ENCODE data around the gene PSMB4. TPM values are rescaled to one million over a fixed set of nuclear protein-coding genes. Genes with fewer than 3 reads are reported as not detected.
"Not testable (repeated sequence)": the region's sequence is repeated elsewhere in the genome, so short reads cannot be mapped to it uniquely, and the experiment has no call there.

PSMB4 gene
- total RNA-seq, 3 donors from 2014 or later, result 641 to 690 (median 678) TPM

DNA sequence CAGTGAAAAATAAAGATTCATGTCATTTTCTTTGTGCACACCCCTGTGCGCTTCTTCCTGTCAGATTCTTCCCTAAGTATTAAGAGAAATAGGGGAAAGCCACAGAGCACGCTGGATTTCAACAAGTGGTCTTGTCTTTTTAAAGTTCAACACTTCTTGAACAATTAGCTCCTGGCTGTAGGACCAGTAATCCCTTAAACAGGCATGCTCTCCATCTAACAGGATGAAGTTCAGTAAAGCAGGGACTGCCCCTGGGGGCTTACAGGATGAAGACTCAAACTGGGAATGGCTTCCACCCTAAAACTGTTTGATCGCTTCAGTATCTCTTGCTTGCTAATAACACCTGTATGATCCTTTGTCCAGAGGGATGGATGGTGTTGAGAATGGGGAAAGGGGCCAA, 4.2 kb downstream of the PSMB4 start:
- no peak overlapping the region for H3K4me3 Mint-ChIP-seq
- peaks cover 27% of the 10 kb centered on the region for H3K4me1 Mint-ChIP-seq (ENCODE audit: low read depth)

DNA sequence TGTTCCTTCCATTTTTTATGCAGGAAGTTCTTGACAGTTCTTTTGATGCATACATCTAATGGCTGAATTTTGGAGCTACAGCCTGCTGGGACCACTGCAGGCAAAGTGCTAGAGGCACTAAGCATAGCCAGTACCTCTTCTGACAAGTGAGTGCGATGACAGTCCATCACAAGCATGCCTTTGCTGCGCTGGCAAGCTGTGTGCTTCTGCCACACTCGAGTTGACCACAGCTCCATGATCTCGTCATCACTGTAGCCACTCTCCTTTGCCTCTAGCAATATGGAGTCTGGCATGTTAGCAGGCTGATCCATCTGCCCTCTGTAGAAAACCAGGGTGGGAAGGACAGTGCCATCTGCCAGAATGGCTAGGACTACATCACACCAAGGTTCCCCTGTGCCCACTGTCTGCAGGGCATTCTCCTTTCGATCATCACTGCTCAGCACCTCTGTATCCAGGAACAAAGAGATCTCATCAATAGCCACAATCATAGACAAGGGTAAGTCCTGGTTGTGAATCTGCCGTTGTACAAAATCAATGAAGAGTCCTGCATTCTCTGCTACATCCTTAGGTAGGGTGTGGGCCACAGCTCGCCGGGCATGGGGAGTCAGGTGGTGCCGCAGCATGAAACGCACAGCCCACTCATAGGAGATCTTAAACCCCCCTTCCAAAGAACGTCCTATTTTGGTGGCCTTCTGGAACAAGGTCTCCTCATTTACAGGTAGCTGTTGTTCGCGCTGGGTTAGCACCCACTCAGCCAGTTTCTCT, 6.0 kb downstream of the PSMB4 start:
- Mint-ChIP-seq H3K4me3 (no peak overlapping the region), H3K4me1 (ENCODE audit: low read depth) (peaks cover 18% of the 10 kb centered on the region), H3K36me3 (ENCODE audit: insufficient read depth) (peaks cover 51% of the 10 kb centered on the region), H3K9me3 (no peaks in the 10 kb centered on the region), H3K27me3 (ENCODE audit: low read depth) (no peaks in the 10 kb centered on the region)
- DNase-seq (no peak), ATAC-seq (no peak)

More for the DNA sequence above, 4.2 kb downstream of the PSMB4 start:
- no peaks in the 10 kb centered on the region for H3K27me3 Mint-ChIP-seq (ENCODE audit: low read depth)
- H3K36me3 Mint-ChIP-seq (ENCODE audit: insufficient read depth), result peaks cover 48% of the 10 kb centered on the region
- no peaks in the 10 kb centered on the region for H3K9me3 Mint-ChIP-seq
- ATAC-seq (no peak), DNase-seq (no peak)

DNA sequence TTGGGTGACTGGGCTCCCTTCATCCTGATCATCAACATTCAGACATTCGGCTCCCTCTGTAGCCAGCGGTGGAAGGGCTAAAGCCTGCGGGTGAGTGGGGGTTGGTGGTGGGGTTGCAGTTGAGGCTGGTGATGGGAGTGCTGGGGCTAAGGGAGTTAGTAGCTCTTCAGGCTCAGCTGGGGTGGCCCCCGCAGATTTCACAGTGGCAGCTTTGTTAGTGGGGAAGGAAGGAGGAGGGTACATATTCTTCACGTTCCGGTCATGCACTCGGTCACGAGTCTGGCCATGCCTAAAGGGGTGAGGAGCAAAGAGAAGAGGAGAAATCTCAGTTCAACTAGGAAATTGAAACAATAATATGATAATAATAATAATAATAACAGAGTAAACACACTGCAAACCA, 6.8 kb downstream of the PSMB4 start:
- Mint-ChIP-seq H3K27me3 (ENCODE audit: low read depth) (no peaks in the 10 kb centered on the region), H3K9me3 (no peaks in the 10 kb centered on the region), H3K4me1 (ENCODE audit: low read depth) (peaks cover 10% of the 10 kb centered on the region), H3K4me3 (no peak overlapping the region), H3K36me3 (ENCODE audit: insufficient read depth) (peaks cover 51% of the 10 kb centered on the region)
- DNase-seq (no peak), ATAC-seq (no peak)

DNA sequence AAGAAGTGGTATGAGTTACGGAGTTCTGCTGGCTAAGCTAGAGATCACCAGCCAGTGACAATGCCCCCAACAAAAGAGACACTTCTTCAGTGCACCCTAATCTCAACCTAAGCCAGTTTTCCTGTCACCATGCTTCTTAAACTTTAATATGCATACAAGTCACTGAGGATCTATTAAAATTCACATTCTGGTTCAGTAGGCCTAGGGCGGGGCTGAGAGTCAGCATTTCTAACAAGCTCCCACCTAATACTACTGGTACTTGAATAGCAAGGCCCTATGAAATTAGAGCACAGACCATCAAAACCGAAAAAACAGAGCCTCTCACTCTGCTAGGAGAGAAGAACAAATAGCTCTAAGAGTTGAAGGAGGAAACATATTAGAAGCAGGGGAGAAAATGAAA, 7.9 kb downstream of the PSMB4 start:
- DNase-seq, result no peak
- Mint-ChIP-seq H3K27me3 (ENCODE audit: low read depth) (no peaks in the 10 kb centered on the region), H3K4me1 (ENCODE audit: low read depth) (peaks cover 3% of the 10 kb centered on the region), H3K36me3 (ENCODE audit: insufficient read depth) (peaks cover 52% of the 10 kb centered on the region), H3K4me3 (no peak overlapping the region), H3K9me3 (no peaks in the 10 kb centered on the region)
- ATAC-seq, result no peak

DNA sequence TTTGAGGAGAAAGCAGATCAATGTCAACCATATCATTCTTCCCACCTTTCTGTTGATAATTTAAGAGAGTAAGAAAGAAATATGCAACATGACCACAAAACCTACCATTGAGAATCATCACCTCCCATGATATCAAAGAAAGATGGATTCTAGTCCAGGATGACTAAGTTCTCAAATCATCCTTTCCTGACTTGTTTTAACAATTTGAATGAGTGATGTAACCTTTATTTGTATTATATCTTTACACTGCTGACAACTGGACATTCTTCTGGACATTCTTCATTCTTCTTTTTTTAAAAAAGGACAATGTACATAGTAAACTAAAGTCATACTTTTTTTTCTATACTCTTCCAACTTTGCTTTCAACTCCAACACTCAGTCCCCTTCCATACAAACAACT, 9.5 kb downstream of the PSMB4 start:
- no peak overlapping the region for H3K4me3 Mint-ChIP-seq
- H3K36me3 Mint-ChIP-seq (ENCODE audit: insufficient read depth), result peaks cover 46% of the 10 kb centered on the region
- no peaks in the 10 kb centered on the region for H3K4me1 Mint-ChIP-seq (ENCODE audit: low read depth)
- ATAC-seq (no peak), DNase-seq (no peak)
- H3K27me3 Mint-ChIP-seq (ENCODE audit: low read depth), result no peaks in the 10 kb centered on the region
- no peaks in the 10 kb centered on the region for H3K9me3 Mint-ChIP-seq

DNA sequence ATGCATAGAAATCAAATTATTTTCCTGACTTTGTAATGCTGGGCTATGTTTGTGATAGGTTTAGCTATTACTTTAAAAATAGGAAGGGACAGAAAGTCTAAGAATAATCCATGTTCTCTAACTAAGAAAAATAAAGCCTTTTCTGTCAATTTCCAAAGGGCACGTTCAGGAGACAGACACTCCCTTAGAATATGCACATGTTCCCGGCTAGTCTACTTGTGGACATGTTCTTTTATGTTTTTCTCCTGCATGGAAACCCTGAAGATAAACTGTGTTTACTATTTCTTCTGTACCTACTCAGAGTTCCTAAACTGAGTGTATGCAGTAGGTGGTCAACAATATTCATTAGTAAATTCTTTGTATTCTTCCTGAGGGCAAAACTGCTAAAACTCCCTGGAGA, 12.5 kb downstream of the PSMB4 start:
- H3K27me3 Mint-ChIP-seq (ENCODE audit: low read depth), result no peaks in the 10 kb centered on the region
- no peak for ATAC-seq
- no peaks in the 10 kb centered on the region for H3K9me3 Mint-ChIP-seq
- H3K4me3 Mint-ChIP-seq, result no peak overlapping the region
- no peak for DNase-seq
- peaks cover 38% of the 10 kb centered on the region for H3K36me3 Mint-ChIP-seq (ENCODE audit: insufficient read depth)
- no peaks in the 10 kb centered on the region for H3K4me1 Mint-ChIP-seq (ENCODE audit: low read depth)

DNA sequence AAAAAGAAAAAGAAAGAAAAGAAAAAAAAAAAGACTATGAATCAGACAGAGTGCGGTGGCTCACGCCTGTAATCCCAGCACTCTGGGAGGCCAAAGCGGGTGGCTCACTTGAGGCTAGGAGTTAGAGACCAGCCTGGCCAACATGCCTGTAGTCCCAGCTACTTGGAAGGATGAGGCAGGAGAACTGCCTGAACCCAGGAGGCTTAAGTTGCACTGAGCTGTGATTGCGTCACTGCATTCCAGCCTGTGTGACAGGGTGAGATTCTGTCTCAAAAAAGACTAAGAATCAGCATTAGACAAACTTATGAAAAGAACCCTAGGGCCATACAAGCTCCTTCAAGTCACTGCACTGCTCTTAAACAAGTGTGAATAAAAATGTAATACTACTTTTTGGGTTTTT, 16.9 kb downstream of the PSMB4 start:
- no peaks in the 10 kb centered on the region for H3K9me3 Mint-ChIP-seq
- no peaks in the 10 kb centered on the region for H3K4me1 Mint-ChIP-seq (ENCODE audit: low read depth)
- no peak for DNase-seq
- H3K36me3 Mint-ChIP-seq (ENCODE audit: insufficient read depth), result peaks cover 22% of the 10 kb centered on the region
- H3K27me3 Mint-ChIP-seq (ENCODE audit: low read depth), result no peaks in the 10 kb centered on the region
- no peak overlapping the region for H3K4me3 Mint-ChIP-seq
- no peak for ATAC-seq

DNA sequence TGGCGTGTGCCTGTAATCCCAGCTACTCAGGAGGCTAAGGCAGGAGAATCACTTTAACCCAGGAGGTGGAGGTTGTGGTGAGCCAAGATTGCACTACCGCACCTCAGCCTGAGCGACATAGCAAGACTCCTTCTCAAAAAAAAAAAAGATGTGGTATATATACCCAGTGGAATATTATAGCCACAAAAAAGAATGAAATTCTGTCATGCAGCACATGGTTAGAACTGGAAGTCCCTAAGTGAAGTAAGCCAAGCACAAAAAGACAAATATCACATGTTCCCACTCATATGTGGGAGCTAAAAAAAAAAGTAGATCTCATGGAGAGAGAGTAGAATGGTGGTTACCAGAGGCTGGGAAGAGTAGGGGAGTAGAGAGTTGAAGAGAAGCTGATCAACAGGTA, 18.7 kb downstream of the PSMB4 start:
- Mint-ChIP-seq H3K4me1 (ENCODE audit: low read depth) (no peaks in the 10 kb centered on the region), H3K9me3 (no peaks in the 10 kb centered on the region), H3K4me3 (no peak overlapping the region), H3K36me3 (ENCODE audit: insufficient read depth) (peaks cover 17% of the 10 kb centered on the region), H3K27me3 (ENCODE audit: low read depth) (no peaks in the 10 kb centered on the region)
- no peak for DNase-seq
- no peak for ATAC-seq

DNA sequence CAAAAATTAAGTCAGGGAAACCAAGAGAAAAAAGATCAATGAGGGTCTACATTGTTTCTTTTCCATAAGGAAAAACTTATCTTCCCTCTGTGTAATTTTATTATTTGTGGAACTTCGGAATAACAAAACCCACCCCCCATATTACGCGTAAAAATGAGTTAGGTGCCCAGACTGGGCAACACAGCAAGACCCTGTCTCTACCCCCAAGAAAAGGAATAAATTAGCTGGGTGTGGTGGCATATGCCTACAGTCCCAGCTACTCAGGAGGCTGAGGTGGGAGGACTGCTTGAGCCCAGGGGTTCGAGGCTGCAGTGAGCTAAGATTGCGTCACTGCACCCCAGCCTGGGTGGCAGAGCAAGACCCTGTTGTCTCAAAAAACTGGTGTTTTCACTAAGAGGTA, 20.4 kb downstream of the PSMB4 start:
- Mint-ChIP-seq H3K36me3 (ENCODE audit: insufficient read depth) (peaks cover 32% of the 10 kb centered on the region), H3K4me3 (no peak overlapping the region), H3K9me3 (no peaks in the 10 kb centered on the region), H3K4me1 (ENCODE audit: low read depth) (no peaks in the 10 kb centered on the region), H3K27me3 (ENCODE audit: low read depth) (no peaks in the 10 kb centered on the region)
- DNase-seq (no peak), ATAC-seq (no peak)

DNA sequence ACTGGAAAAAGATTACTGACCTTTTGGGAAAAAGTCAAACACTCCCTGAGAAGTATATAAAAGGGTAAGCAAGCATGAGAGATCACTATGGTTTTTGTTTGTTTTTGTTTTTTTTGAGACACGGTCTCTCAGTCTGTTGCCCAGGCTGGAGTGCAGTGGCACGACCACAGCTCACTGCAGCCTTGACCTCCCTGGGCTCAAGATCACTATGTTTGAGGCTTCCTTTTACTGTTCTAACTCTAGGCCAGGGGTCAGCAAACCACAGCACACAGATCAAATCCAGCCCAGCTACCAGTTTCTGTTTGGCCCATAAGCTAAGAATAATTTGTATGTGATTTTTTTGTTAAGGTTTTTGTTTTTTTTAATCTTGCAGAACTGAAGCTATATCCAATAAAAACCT, 25.7 kb downstream of the PSMB4 start:
- DNase-seq, result no peak
- Mint-ChIP-seq H3K36me3 (ENCODE audit: insufficient read depth) (peaks cover 51% of the 10 kb centered on the region), H3K27me3 (ENCODE audit: low read depth) (no peaks in the 10 kb centered on the region), H3K4me3 (no peak overlapping the region), H3K9me3 (no peaks in the 10 kb centered on the region), H3K4me1 (ENCODE audit: low read depth) (no peaks in the 10 kb centered on the region)
- ATAC-seq, result no peak

DNA sequence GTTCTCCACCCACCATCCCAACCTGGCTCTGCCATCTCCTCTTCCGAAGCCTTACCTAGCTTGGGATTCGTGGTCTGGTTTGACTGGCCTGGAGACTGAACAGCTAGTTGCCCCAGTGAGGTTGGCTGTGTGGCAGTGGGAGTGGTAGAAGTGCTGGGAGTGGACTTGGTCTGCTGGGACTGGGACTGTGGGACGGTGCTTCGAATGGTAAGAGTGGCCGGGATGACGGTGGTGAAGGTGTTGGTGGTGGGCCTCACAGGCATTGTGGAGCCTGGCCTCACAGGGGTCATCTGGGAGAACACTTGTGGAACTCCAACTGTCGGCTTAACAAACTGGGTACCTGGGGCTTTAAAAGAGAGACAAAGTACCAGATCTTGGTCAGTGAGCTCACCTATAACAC, 28.7 kb downstream of the PSMB4 start:
- no peak overlapping the region for H3K4me3 Mint-ChIP-seq
- H3K9me3 Mint-ChIP-seq, result no peaks in the 10 kb centered on the region
- no peak for DNase-seq
- no peaks in the 10 kb centered on the region for H3K27me3 Mint-ChIP-seq (ENCODE audit: low read depth)
- no peak for ATAC-seq
- H3K36me3 Mint-ChIP-seq (ENCODE audit: insufficient read depth), result peaks cover 47% of the 10 kb centered on the region
- peaks cover 4% of the 10 kb centered on the region for H3K4me1 Mint-ChIP-seq (ENCODE audit: low read depth)

DNA sequence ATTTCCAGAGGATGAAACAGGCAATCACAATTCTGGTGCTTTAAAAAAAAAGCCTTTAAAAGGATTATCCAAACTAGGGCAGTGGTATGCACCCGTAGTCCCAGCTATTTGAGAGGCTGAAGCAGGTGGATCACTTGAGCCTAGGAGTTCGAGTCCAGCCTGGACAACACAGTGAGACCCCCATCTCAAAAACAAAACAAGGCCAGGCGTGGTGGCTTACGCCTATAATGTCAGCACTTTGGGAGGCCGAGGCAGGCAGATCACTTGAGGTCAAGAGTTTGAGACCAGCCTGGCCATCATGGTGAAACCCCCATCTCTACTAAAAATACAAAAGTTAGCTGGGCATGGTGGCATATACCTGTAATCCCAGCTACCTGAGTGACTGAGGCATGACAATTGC, 34.5 kb downstream of the PSMB4 start:
- not testable (repeated sequence) for DNase-seq; H3K27me3 Mint-ChIP-seq (ENCODE audit: low read depth); ATAC-seq; H3K9me3 Mint-ChIP-seq; H3K4me3 Mint-ChIP-seq
- Mint-ChIP-seq H3K36me3 (ENCODE audit: insufficient read depth) (peaks cover 13% of the 10 kb centered on the region), H3K4me1 (ENCODE audit: low read depth) (peaks cover 24% of the 10 kb centered on the region)

DNA sequence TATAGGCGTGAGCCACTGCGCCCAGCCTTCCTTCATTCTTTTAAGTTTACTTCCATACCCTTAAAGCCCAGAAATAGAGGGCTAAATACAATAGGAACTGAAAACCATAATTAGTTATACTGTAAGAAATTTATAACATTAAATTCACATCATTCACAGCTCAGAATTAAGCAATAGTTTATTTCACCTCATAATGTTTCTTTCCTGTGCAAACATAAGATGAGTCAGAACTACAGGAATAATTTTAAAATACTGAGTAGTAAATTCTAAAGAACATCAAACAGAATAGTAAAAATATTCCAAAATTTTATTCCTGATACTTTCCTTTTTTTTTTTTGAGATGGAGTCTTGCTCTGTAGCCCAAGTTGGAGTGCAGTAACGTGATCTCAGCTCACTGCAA, 35.8 kb downstream of the PSMB4 start:
- H3K4me3 Mint-ChIP-seq, result no peak overlapping the region
- DNase-seq, result no peak
- peaks cover 34% of the 10 kb centered on the region for H3K4me1 Mint-ChIP-seq (ENCODE audit: low read depth)
- peaks cover 10% of the 10 kb centered on the region for H3K36me3 Mint-ChIP-seq (ENCODE audit: insufficient read depth)
- no peaks in the 10 kb centered on the region for H3K9me3 Mint-ChIP-seq
- H3K27me3 Mint-ChIP-seq (ENCODE audit: low read depth), result no peaks in the 10 kb centered on the region
- ATAC-seq, result no peak

DNA sequence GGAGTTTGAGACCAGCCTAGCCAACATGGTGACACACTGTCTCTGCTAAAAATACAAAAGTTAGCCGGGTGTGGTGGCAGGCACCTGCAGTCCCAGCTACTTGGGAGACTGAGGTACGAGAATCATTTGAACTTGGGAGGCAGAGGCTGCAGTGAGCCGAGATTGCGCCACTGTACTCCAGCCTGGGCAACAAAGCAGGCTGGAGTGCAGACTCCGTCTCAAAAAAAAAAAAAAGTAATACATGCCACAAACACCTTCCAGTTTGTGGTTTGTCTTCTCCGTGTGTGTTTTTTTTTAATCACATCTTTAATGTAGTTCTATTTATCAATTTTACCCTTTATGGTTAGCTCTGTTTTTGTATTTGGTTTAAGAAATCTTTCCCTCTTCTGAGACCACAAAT, 37.6 kb downstream of the PSMB4 start:
- no peaks in the 10 kb centered on the region for H3K27me3 Mint-ChIP-seq (ENCODE audit: low read depth)
- H3K9me3 Mint-ChIP-seq, result no peaks in the 10 kb centered on the region
- ATAC-seq (no peak), DNase-seq (no peak)
- H3K4me1 Mint-ChIP-seq (ENCODE audit: low read depth), result peaks cover 43% of the 10 kb centered on the region
- H3K4me3 Mint-ChIP-seq, result no peak overlapping the region
- H3K36me3 Mint-ChIP-seq (ENCODE audit: insufficient read depth), result peaks cover 17% of the 10 kb centered on the region

DNA sequence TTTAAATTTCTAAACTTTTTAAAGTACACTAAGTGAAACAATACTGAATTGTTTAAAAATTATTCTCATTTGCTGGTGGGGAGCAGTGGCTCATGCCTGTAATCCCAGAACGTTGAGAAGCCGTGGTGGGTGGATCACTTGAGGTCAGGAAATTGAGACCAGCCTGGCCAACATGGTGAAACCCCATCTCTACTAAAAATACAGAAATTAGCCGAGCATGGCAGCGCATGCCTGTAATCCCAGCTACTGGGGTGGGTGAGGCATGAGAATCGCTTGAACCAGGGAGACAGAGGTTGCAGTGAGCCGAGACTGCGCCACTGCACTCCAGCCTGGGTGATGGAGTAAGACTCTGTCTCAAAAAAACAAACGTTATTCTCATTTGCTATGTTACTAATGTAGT, 38.0 kb downstream of the PSMB4 start:
- peaks cover 17% of the 10 kb centered on the region for H3K36me3 Mint-ChIP-seq (ENCODE audit: insufficient read depth)
- not testable (repeated sequence) for H3K27me3 Mint-ChIP-seq (ENCODE audit: low read depth); H3K4me3 Mint-ChIP-seq; ATAC-seq; H3K9me3 Mint-ChIP-seq; DNase-seq
- H3K4me1 Mint-ChIP-seq (ENCODE audit: low read depth), result peaks cover 45% of the 10 kb centered on the region
